Neural cell (in vitro differentiated cells): ENCODE measurements around the gene KIAA1586. TPM values are rescaled to one million over a fixed set of nuclear protein-coding genes. Genes with fewer than 3 reads are reported as not detected.

Experiments
- H2AFZ ChIP-seq: fragments of 200-600, 300-800 bp; sonication (generic), shearing (Covaris generic); 2 replicates; pipeline ENCODE4 v1.6.0; 2014; ENCODE audit warnings: low read depth, mild to moderate bottlenecking, antibody characterized with exemption, low read length, moderate library complexity
- H3F3A ChIP-seq: fragments of 200-600 bp; shearing (Covaris generic); 2 replicates; pipeline ENCODE4 v1.6.1; 2016; ENCODE audit warnings: mild to moderate bottlenecking, moderate library complexity, mixed read lengths, antibody characterized with exemption, low read length; ENCODE audit not compliant: insufficient read depth, poor library complexity, severe bottlenecking
- H3K27ac ChIP-seq: fragments of 200-600, 300-800 bp; sonication (generic), shearing (Covaris generic); 2 replicates; pipeline ENCODE4 v1.5.1; 2014; ENCODE audit warnings: mild to moderate bottlenecking, low read length, moderate library complexity
- H3K27me3 ChIP-seq: fragments of 300-800, 200-600 bp; sonication (generic), shearing (Covaris generic); 2 replicates; pipeline ENCODE4 v1.6.0; 2014; ENCODE audit warnings: mild to moderate bottlenecking, low read depth, low read length, moderate library complexity; ENCODE audit not compliant: insufficient read depth
- H3K36me3 ChIP-seq: fragments of 300-800, 200-600 bp; sonication (generic), shearing (Covaris generic); 2 replicates; pipeline ENCODE4 v1.5.1; 2014; ENCODE audit warnings: mild to moderate bottlenecking, antibody characterized with exemption, low read length, moderate library complexity; ENCODE audit not compliant: insufficient read depth
- H3K4me2 ChIP-seq: fragments of 300-800, 200-600 bp; sonication (generic), shearing (Covaris generic); 2 replicates; pipeline ENCODE4 v1.6.0; 2014; ENCODE audit warnings: mild to moderate bottlenecking, low read length
- H3K4me3 ChIP-seq: fragments of 300-800, 200-600 bp; sonication (generic), shearing (Covaris generic); 2 replicates; pipeline ENCODE4 v1.5.1; 2014; ENCODE audit warnings: mild to moderate bottlenecking, low read length, moderate library complexity
- H3K79me2 ChIP-seq: fragments of 200-600 bp; shearing (Covaris generic); replicated peaks from 2 replicates; pipeline ENCODE4 v1.6.0; 2014; ENCODE audit warnings: mild to moderate bottlenecking, low read length, moderate library complexity; ENCODE audit not compliant: insufficient read depth
- H3K9ac ChIP-seq: fragments of 300-800, 200-600 bp; sonication (generic), shearing (Covaris generic); 2 replicates; pipeline ENCODE4 v1.6.1; 2016; ENCODE audit warnings: mild to moderate bottlenecking, low read length, mixed read lengths
- H3K9me2 ChIP-seq: fragments of 200-600 bp; shearing (Covaris generic); 2 replicates; pipeline ENCODE4 v1.6.1; 2016; ENCODE audit warnings: mild to moderate bottlenecking, low read length, mixed read lengths; ENCODE audit not compliant: insufficient read depth
- H3K9me3 ChIP-seq: fragments of 200-600, 300-800 bp; sonication (generic), shearing (Covaris generic); 2 replicates; pipeline ENCODE4 v1.6.1; 2016; ENCODE audit warnings: mild to moderate bottlenecking, mixed run types, low read length, moderate library complexity, mixed read lengths
- H4K20me1 ChIP-seq: fragments of 200-600 bp; shearing (Covaris generic); 2 replicates; pipeline ENCODE4 v1.6.1; 2016; ENCODE audit warnings: mild to moderate bottlenecking, mixed run types; ENCODE audit not compliant: insufficient read depth
- CTCF ChIP-seq: fragments of 450-650 bp; IDR thresholded peaks from 2 replicates; pipeline ENCODE4 v1.5.1; 2014; ENCODE audit warnings: antibody characterized with exemption, mild to moderate bottlenecking, moderate library complexity; ENCODE audit not compliant: poor library complexity, severe bottlenecking
- EP300 ChIP-seq: fragments of 450-650 bp; conservative IDR thresholded peaks from 2 replicates; pipeline ENCODE4 v1.6.1; 2014; ENCODE audit warnings: antibody characterized with exemption, mild to moderate bottlenecking, moderate library complexity; ENCODE audit not compliant: poor library complexity, severe bottlenecking
- EZH2 ChIP-seq: fragments of 200-600, 300-800 bp; shearing (Covaris generic), sonication (generic); IDR thresholded peaks from 2 replicates; pipeline ENCODE4 v1.6.1; 2014; ENCODE audit warnings: antibody characterized with exemption, low read length, borderline replicate concordance, mild to moderate bottlenecking; ENCODE audit not compliant: insufficient read depth, poor library complexity, severe bottlenecking
- MXI1 ChIP-seq: fragments of 450-650 bp; conservative IDR thresholded peaks from 2 replicates; pipeline ENCODE4 v1.6.1; 2014; ENCODE audit warnings: antibody characterized with exemption, mild to moderate bottlenecking; ENCODE audit not compliant: poor library complexity, severe bottlenecking
- POLR2AphosphoS5 ChIP-seq: IDR thresholded peaks from 2 replicates; pipeline ENCODE4 v1.6.1; 2012
- RAD21 ChIP-seq: fragments of 450-650 bp; conservative IDR thresholded peaks from 2 replicates; pipeline ENCODE4 v1.6.1; 2014; ENCODE audit warnings: antibody characterized with exemption, mild to moderate bottlenecking, moderate library complexity
- REST ChIP-seq: IDR thresholded peaks from 2 replicates; pipeline ENCODE4 v1.6.1; 2012; ENCODE audit warnings: borderline replicate concordance
- SMC3 ChIP-seq: fragments of 450-650 bp; conservative IDR thresholded peaks from 2 replicates; pipeline ENCODE4 v1.6.1; 2014; ENCODE audit warnings: antibody characterized with exemption, mild to moderate bottlenecking, moderate library complexity; ENCODE audit not compliant: poor library complexity
- TAF1 ChIP-seq: IDR thresholded peaks from 2 replicates; pipeline ENCODE4 v1.6.1; 2012; ENCODE audit warnings: low read depth
- polyA plus RNA-seq: library from polyadenylated mRNA; depleted of rRNA; stranded (reverse); fragments of >200 nt; gene quantifications from 2 replicates; pipeline ENCODE4 v1.2.3, GENCODE V29; 2014

The KIAA1586 gene
- polyA plus RNA-seq, 1 donor from 2014 or later, result 34.4 TPM

GRCh38 chr6:57048577-57048976 is 2.1 kb downstream of the KIAA1586 start:
- Histone ChIP-seq H2AFZ (no peak overlapping the region), H3K36me3 (no peaks in the 10 kb centered on the region), H3K4me3 (peak overlapping the region; percentile 59), H3K9me2 (no peaks in the 10 kb centered on the region), H3K9me3 (no peaks in the 10 kb centered on the region), H3K79me2 (peaks cover 28% of the 10 kb centered on the region), H3K4me2 (peak overlapping the region; percentile 65), H3K27me3 (no peaks in the 10 kb centered on the region), H3F3A (peaks cover 5% of the 10 kb centered on the region), H3K9ac (no peak overlapping the region), H3K27ac (no peak overlapping the region), H4K20me1 (no peaks in the 10 kb centered on the region)
- no peak for TF ChIP-seq POLR2AphosphoS5

GRCh38 chr6:57063847-57064246 is 17.4 kb downstream of the KIAA1586 start:
- Histone ChIP-seq H3K4me3 (no peak overlapping the region), H3K4me2 (no peak overlapping the region)
- no peak for TF ChIP-seq POLR2AphosphoS5
- no peak for TF ChIP-seq CTCF
- no peak for TF ChIP-seq SMC3
- no peak for TF ChIP-seq EZH2
- no peak for TF ChIP-seq EP300
- no peak for TF ChIP-seq TAF1
- no peak for TF ChIP-seq REST
- no peak for TF ChIP-seq MXI1
- TF ChIP-seq RAD21, result no peak

GRCh38 chr6:57064809-57065208 is 18.3 kb downstream of the KIAA1586 start:
- H3K9me3 ChIP-seq, result no peaks in the 10 kb centered on the region
- no peak overlapping the region for H2AFZ ChIP-seq
- no peaks in the 10 kb centered on the region for H3K9me2 ChIP-seq
- H3K27ac ChIP-seq, result no peak overlapping the region
- H3F3A ChIP-seq, result no peaks in the 10 kb centered on the region
- H3K79me2 ChIP-seq, result no peaks in the 10 kb centered on the region
- no peak overlapping the region for H3K4me3 ChIP-seq
- no peaks in the 10 kb centered on the region for H3K27me3 ChIP-seq
- H3K36me3 ChIP-seq, result no peaks in the 10 kb centered on the region
- TF ChIP-seq TAF1, result no peak
- no peak for TF ChIP-seq CTCF
- no peak for TF ChIP-seq EP300
- no peak for TF ChIP-seq EZH2
- TF ChIP-seq REST, result no peak
- TF ChIP-seq POLR2AphosphoS5, result no peak
- no peak for TF ChIP-seq MXI1
- TF ChIP-seq SMC3, result no peak
- TF ChIP-seq RAD21, result no peak
- H4K20me1 ChIP-seq, result no peaks in the 10 kb centered on the region
- H3K4me2 ChIP-seq, result no peak overlapping the region
- H3K9ac ChIP-seq, result no peak overlapping the region

More at GRCh38 chr6:57063847-57064246, 17.4 kb downstream of the KIAA1586 start:
- H3K9me2 ChIP-seq, result no peaks in the 10 kb centered on the region
- no peaks in the 10 kb centered on the region for H4K20me1 ChIP-seq
- H2AFZ ChIP-seq, result no peak overlapping the region
- H3K27ac ChIP-seq, result no peak overlapping the region
- H3F3A ChIP-seq, result no peaks in the 10 kb centered on the region
- H3K36me3 ChIP-seq, result no peaks in the 10 kb centered on the region
- no peaks in the 10 kb centered on the region for H3K9me3 ChIP-seq
- H3K79me2 ChIP-seq, result no peaks in the 10 kb centered on the region
- no peak overlapping the region for H3K9ac ChIP-seq
- no peaks in the 10 kb centered on the region for H3K27me3 ChIP-seq
